Spleen (tissue), 11 donors: ENCODE results near the gene AHCTF1. TPM values are rescaled to one million over a fixed set of nuclear protein-coding genes. Genes with fewer than 3 reads are reported as not detected.

Experiments used
- DNase-seq: peaks from one replicate; pipeline ENCODE4 v3.0.0-alpha.2; 2020
- H3K27ac ChIP-seq, 8 donors: fragments of 200-600 bp; sonication (generic) in 7 of 8; 1 replicate in 4 of 8; 2 replicates in 4 of 8; pipeline versions ENCODE4 v1.5.0 to v1.8.0; 2016 to 2021; ENCODE audit warnings: inconsistent platforms in 4 of 8, mild to moderate bottlenecking in 4 of 8, moderate library complexity in 1 of 8
- H3K27me3 ChIP-seq, 7 donors: fragments of 200-600 bp; sonication (generic) in 6 of 7; replicated peaks in 1 of 7; 1 replicate in 4 of 7; 2 replicates in 3 of 7; pipeline versions ENCODE4 v1.5.0 to v1.8.0; 2016 to 2021; ENCODE audit warnings: inconsistent platforms in 3 of 7, mild to moderate bottlenecking in 1 of 7
- H3K36me3 ChIP-seq, 6 donors: fragments of 200-600 bp; sonication (generic) in 5 of 6; 1 replicate in 4 of 6; 2 replicates in 2 of 6; pipeline versions ENCODE4 v1.5.0 to v1.8.0; 2016 to 2021; ENCODE audit warnings: inconsistent platforms in 2 of 6
- H3K4me1 ChIP-seq, 6 donors: fragments of 200-600 bp; sonication (generic) in 5 of 6; 1 replicate in 3 of 6; 2 replicates in 3 of 6; pipeline versions ENCODE4 v1.5.0 to v1.8.0; 2016 to 2021; ENCODE audit warnings: inconsistent platforms in 3 of 6
- H3K4me3 ChIP-seq, 8 donors: fragments of 200-600 bp; sonication (generic) in 7 of 8; 1 replicate in 4 of 8; 2 replicates in 4 of 8; pipeline versions ENCODE4 v1.5.0 to v1.8.0; 2016 to 2021; ENCODE audit warnings: inconsistent platforms in 4 of 8, mild to moderate bottlenecking in 4 of 8, moderate library complexity in 2 of 8
- H3K9me3 ChIP-seq, 8 donors: fragments of 200-600 bp; sonication (generic) in 7 of 8; 1 replicate in 4 of 8; 2 replicates in 4 of 8; pipeline versions ENCODE4 v1.5.0 to v1.8.0; 2016 to 2021; ENCODE audit warnings: inconsistent platforms in 4 of 8
- POLR2A ChIP-seq, 3 donors: fragments of 450-650 bp; IDR thresholded peaks; one replicate each; pipeline ENCODE4 v1.5.1; 2017; ENCODE audit warnings: antibody characterized with exemption in 3 of 3, mild to moderate bottlenecking in 1 of 3
- POLR2AphosphoS5 ChIP-seq, 3 donors: sonication (generic); formaldehyde crosslinking; IDR thresholded peaks; one replicate each; pipeline ENCODE4 v1.5.1; 2017; ENCODE audit warnings: antibody characterized with exemption in 3 of 3
- WGBS, 5 donors: extraction: QIAGEN DNeasy Blood & Tissue Kit in 3 of 5; methylation state at CpG; one replicate each; pipeline versions ENCODE4 v1.1.5 to v1.1.7; 2013 to 2018; 5-methylcytosine and 5-hydroxymethylcytosine counted together
- intact Hi-C: fragments of 100-400 bp; cut with DNase I; formaldehyde crosslinking; loops from one replicate; pipeline ENCODE4 v1.15.0; 2023; ENCODE audit warnings: low total_unique reads
- polyA plus RNA-seq, 3 donors: library from polyadenylated mRNA; stranded (reverse); fragments of 200-250 nt; gene quantifications; one replicate each; pipeline ENCODE4 v1.2.1, GENCODE V29; 2013
- total RNA-seq, 7 donors: library from RNA; depleted of rRNA in 3 of 7; stranded (reverse); fragments of >200 nt in 3 of 7; fragmentation: NEBNext Ultra II Directional in 4 of 7; extraction: Animal tissue kit (Norgen Biotek cat#: 25700) in 4 of 7; gene quantifications; one replicate each; pipeline versions ENCODE4 v1.1.0 to v1.2.1, GENCODE V29; 2016 to 2021
- TF ChIP-seq, protein P1 (sequence below), 11 experiments: fragments of 200-600 bp in 7 of 11; fragments of 450-650 bp in 4 of 11; sonication (generic) in 4 of 11; IDR thresholded peaks in 8 of 11; conservative IDR thresholded peaks in 3 of 11; 1 replicate in 7 of 11; 2 replicates in 4 of 11; pipeline versions ENCODE4 v1.4.0 to v1.8.0; 2016 to 2021; ENCODE audit warnings: antibody characterized with exemption in 11 of 11, inconsistent platforms in 4 of 11, mild to moderate bottlenecking in 1 of 11
- donor health status: healthy with polysubstance abuse.
- donor health status: DM: no; HTN: no; CAD: no; lungs with moderate emphysema.
- donor health status: DM: no; HTN: no; CAD: no.
- donor health status: Bipolar disorder and iron deficiency.
- donor health status: healthy.
- donor health status: DM: no; HTN: no; CAD: no.
- donor health status: DM: yes; HTN: yes; CAD: no.

AHCTF1 gene
- total and polyA plus RNA-seq, 10 donors: 8.1 to 68.8 (median 39.1) TPM

GRCh38 chr1:246792603-246793002 lies 139.1 kb downstream of the AHCTF1 start:
- peaks cover 0 to 10% (median 6%) of the 10 kb centered on the region in 6 donors for H3K4me1 ChIP-seq
- intact Hi-C loops: no loop called here
- WGBS, 5 donors: 69 to 93% (median 90%) methylated on average over 11 to 25 of the region's 25 CpGs
- no peaks in the 10 kb centered on the region for H3K9me3 ChIP-seq
- H3K4me3 ChIP-seq: no peak overlapping the region
- H3K27ac ChIP-seq: no peak overlapping the region
- peaks cover 0 to 59% (median 0%) of the 10 kb centered on the region in 7 donors for H3K27me3 ChIP-seq
- H3K36me3 ChIP-seq: no peaks in the 10 kb centered on the region
- TF ChIP-seq POLR2A (IDR thresholded peaks at IDR 0.05) (no peak), POLR2AphosphoS5 (IDR thresholded peaks at IDR 0.05) (no peak)
- TF ChIP-seq, protein P1, sequence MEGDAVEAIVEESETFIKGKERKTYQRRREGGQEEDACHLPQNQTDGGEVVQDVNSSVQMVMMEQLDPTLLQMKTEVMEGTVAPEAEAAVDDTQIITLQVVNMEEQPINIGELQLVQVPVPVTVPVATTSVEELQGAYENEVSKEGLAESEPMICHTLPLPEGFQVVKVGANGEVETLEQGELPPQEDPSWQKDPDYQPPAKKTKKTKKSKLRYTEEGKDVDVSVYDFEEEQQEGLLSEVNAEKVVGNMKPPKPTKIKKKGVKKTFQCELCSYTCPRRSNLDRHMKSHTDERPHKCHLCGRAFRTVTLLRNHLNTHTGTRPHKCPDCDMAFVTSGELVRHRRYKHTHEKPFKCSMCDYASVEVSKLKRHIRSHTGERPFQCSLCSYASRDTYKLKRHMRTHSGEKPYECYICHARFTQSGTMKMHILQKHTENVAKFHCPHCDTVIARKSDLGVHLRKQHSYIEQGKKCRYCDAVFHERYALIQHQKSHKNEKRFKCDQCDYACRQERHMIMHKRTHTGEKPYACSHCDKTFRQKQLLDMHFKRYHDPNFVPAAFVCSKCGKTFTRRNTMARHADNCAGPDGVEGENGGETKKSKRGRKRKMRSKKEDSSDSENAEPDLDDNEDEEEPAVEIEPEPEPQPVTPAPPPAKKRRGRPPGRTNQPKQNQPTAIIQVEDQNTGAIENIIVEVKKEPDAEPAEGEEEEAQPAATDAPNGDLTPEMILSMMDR (IDR thresholded peaks at IDR 0.05 in 8 of 11, conservative IDR thresholded peaks at IDR 0.05 in 3 of 11): no peak
- DNase-seq: no peak

DNA sequence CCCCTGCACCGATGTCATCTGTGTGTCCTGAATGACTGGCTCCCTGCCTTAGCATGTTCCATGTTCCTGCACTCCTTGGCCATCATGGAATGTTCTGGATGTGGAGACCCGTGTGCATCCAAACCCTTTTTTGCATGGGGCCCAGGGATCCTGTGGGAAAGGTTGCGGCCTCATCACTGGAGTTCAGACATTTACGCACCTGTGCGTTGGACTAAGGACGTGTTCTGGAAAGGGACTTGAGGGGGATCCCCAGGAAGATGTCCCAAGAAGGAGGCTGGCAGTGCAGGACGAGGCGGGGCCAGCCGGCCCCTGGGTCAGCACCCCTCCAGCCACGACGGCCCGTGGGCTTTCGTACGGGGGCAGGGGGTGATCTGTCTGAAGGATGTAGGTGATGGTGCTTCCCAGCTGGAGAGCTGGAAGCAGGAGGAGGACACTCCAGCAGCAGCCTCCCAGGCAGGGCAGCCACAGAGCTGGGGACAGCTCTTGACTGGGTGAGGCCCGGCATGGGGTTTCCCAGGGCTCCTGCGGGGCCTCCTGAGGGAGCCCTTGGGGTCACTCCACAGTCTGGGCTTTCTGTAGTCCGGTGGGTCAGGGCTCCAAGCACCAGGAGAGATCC lies 140.3 kb downstream of the AHCTF1 start:
- no peak overlapping the region for H3K4me3 ChIP-seq
- 80 to 90% (median 82%) methylated on average over 15 to 17 of the region's 17 CpGs for WGBS, 5 donors
- no peak for DNase-seq
- no peak for TF ChIP-seq POLR2AphosphoS5 (IDR thresholded peaks at IDR 0.05)
- TF ChIP-seq POLR2A (IDR thresholded peaks at IDR 0.05): no peak
- TF ChIP-seq, protein P1 (IDR thresholded peaks at IDR 0.05 in 8 of 11, conservative IDR thresholded peaks at IDR 0.05 in 3 of 11): no peak
- peaks cover 0 to 10% (median 6%) of the 10 kb centered on the region in 6 donors for H3K4me1 ChIP-seq
- H3K27me3 ChIP-seq: peaks cover 0 to 55% (median 0%) of the 10 kb centered on the region in 7 donors
- no peaks in the 10 kb centered on the region for H3K9me3 ChIP-seq
- H3K36me3 ChIP-seq: no peaks in the 10 kb centered on the region
- intact Hi-C loops: no loop called here
- H3K27ac ChIP-seq: no peak overlapping the region

DNA sequence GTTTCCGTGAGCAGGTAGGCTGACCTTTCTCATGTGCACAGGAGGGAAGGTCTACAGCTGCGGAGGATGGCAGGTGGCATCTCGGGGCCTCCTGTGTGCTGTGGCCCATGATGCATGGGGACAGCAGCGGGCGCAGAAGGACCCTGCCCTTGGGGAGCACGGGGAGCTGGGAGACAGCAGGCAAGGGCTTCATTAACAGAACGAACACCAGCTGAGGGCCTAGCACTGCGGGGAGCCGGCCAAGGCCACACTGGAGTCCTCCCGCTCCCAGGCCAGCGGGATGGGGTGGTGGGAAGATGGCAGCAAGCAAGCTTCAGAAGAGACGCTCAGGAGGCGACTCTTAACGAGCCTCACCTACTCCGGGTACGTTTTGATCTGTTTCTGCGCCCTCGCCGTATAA lies 140.9 kb downstream of the AHCTF1 start:
- WGBS, 5 donors: 90 to 97% (median 93%) methylated on average over 19 of the region's 19 CpGs
- TF ChIP-seq, protein P1 (IDR thresholded peaks at IDR 0.05 in 8 of 11, conservative IDR thresholded peaks at IDR 0.05 in 3 of 11): no peak
- TF ChIP-seq POLR2AphosphoS5 (IDR thresholded peaks at IDR 0.05) (no peak), POLR2A (IDR thresholded peaks at IDR 0.05) (no peak)
- Histone ChIP-seq H3K27ac (no peak overlapping the region), H3K36me3 (no peaks in the 10 kb centered on the region), H3K4me3 (no peak overlapping the region), H3K9me3 (no peaks in the 10 kb centered on the region), H3K27me3 (peaks cover 0 to 55% (median 0%) of the 10 kb centered on the region in 7 donors), H3K4me1 (peaks cover 0 to 10% (median 6%) of the 10 kb centered on the region in 6 donors)
- DNase-seq: no peak
- intact Hi-C loops: no loop called here

DNA sequence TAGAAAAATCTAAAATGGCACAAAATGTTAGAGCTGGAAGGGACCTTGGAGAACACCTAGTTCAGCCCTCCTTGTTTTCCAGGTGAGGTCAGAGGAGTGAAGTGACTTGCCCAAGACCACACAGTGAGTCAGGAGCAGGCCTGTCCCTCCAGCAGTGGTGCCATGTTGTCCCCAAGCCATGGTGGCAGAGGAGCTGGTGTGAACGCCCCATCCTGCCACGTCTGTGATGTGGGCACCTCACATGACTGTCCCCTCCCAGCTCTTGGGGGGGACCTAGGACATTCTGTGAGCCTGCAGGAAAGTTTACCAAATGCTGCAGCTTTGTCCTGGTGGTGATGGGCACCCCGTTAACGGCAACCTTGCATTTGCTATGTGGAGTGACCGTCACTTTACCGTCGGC lies 141.4 kb downstream of the AHCTF1 start:
- Histone ChIP-seq H3K27me3 (peaks cover 0 to 55% (median 0%) of the 10 kb centered on the region in 7 donors), H3K4me1 (peaks cover 0 to 11% (median 6%) of the 10 kb centered on the region in 6 donors), H3K27ac (no peak overlapping the region), H3K4me3 (no peak overlapping the region), H3K9me3 (no peaks in the 10 kb centered on the region), H3K36me3 (no peaks in the 10 kb centered on the region)
- intact Hi-C loops: no loop called here
- DNase-seq: no peak
- TF ChIP-seq POLR2A (IDR thresholded peaks at IDR 0.05) (no peak), POLR2AphosphoS5 (IDR thresholded peaks at IDR 0.05) (no peak)
- TF ChIP-seq, protein P1 (IDR thresholded peaks at IDR 0.05 in 8 of 11, conservative IDR thresholded peaks at IDR 0.05 in 3 of 11): no peak
- WGBS, 5 donors: 92 to 97% (median 97%) methylated on average over 5 to 7 of the region's 7 CpGs
